ENCODE results near the gene ABL1.

The ABL1 gene

DNA sequence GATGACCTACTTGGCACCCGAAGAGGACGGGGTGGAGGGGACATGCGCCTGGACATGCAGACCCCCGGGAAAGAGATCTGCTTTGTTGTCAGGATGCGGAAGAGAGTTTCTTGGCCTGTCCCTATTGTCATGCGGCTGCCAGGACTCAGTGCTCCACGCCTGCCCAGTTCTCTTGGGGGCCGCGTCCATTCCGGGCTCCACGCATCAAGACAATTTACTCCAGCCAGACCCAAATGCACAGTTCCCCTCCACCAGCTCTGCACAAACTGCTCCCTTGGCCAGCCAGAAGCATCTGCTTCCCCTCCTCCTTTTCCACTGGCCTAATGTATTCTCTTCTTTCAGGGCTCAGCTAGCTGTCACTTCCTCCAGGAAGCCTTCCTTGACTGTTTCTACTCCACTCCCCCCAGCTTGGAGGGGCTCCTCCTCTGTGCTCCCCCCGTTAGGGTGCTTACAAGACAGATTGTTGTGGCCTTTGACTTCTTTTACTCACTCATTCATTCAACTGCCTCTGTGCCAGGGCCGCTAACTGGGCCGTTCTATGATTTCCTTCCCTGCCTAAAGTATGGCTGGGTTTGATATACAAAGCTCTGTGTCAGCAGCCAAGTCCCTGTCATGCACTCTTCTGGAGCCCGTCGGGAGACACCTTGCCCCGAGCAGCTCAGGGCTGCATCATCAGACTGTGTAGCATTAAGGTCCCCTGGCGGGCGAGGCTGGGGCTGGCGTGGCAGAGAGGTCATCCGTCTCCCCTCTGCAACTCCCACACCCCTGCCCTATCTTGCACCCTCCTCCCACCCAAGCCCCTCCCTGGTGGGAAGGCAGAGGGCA is 97.4 kb downstream of the ABL1 start:
- H3K4me1 ChIP-seq (ENCODE audit: control insufficient read depth, insufficient read depth, low read length): peaks cover 3% of the 10 kb centered on the region; the same call in 1 of the 2 replicates
- ChIA-PET CTCF (interaction anchor here (0.5 to 2.6 kb wide), 12 partner anchors 10 to 230 kb away, joined by 3 to 15 read pairs (median 5); no protein-coding TSS in a partner anchor), POLR2A (interaction anchor here (1.0 kb wide), 1 partner anchor 105 kb away, joined by 3 read pairs; no protein-coding TSS in a partner anchor)
- TF ChIP-seq EGR2 (tag by site-specific recombination; IDR thresholded peaks at IDR 0.05; ENCODE audit: low read depth) (0 out of 2 replicates have a peak, but pooled peaks have one; percentile 11), RBAK (tag by site-specific recombination; IDR thresholded peaks at IDR 0.05) (no peak), ZFHX2 (tag by site-specific recombination; conservative IDR thresholded peaks at IDR 0.05) (0 out of 2 replicates have a peak, but pooled peaks have one; percentile 9), ZNF701 (tag by site-specific recombination; IDR thresholded peaks at IDR 0.05) (no peak)
- TF ChIP-seq, protein P1, sequence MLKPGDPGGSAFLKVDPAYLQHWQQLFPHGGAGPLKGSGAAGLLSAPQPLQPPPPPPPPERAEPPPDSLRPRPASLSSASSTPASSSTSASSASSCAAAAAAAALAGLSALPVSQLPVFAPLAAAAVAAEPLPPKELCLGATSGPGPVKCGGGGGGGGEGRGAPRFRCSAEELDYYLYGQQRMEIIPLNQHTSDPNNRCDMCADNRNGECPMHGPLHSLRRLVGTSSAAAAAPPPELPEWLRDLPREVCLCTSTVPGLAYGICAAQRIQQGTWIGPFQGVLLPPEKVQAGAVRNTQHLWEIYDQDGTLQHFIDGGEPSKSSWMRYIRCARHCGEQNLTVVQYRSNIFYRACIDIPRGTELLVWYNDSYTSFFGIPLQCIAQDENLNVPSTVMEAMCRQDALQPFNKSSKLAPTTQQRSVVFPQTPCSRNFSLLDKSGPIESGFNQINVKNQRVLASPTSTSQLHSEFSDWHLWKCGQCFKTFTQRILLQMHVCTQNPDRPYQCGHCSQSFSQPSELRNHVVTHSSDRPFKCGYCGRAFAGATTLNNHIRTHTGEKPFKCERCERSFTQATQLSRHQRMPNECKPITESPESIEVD (tag by site-specific recombination; IDR thresholded peaks at IDR 0.05): no peak
- H3K36me3 ChIP-seq (ENCODE audit: control insufficient read depth in 2 of 2, insufficient read depth in 1 of 2, low read length in 2 of 2): no peaks in the 10 kb centered on the region
- H3K9me3 ChIP-seq (ENCODE audit: control insufficient read depth, insufficient read depth, low read depth, low read length): no peaks in the 10 kb centered on the region
- no peak overlapping the region for H3K4me3 ChIP-seq (ENCODE audit: low read depth, low read length)
- no peak overlapping the region for H3K27ac ChIP-seq (ENCODE audit: extremely low read depth, low read depth, low read length)

DNA sequence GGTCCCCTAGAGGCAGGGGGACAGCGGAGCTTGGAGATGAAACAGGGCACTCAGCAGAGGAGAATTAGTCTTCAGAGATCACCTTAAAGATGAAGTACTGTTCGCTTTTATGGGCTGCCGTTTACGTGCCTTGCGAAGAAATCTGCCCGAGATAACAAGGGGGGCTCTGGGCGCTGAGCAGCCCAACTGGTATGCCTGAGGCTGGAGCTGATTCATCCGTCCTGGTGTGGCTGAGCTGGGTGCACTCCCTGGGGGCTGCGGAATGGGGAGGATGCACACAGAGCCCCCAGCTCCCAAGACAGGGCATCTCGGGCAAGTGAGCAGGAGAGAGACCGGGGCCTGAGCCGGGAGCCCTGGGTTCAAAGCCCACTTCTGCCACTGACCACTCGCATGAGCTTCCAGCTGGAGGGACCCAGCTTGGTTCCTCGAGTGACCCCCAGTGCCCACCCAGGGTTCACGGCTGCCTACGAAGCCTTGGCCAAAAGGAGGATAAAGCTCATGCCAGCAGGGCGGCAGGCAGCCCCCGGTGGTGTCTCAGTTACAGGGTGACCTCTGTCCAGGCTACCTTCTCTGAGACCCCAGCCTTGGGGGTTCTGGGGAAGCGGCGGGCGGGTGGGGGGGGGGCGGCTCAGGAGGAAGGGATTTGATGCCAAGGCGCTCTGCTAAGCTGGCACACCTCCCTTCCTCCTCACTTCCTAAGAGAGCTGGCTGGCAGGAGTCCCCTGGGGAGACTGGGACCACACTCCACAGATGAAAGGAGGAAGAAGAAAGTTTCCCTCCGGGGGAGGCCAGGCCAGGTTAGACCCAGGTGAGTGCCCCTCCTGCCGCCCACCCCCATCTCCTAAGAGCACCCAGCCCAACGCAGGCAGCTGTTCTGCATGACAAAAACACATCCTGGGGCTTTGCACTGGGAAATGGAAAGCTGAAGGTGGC is 98.3 kb downstream of the ABL1 start:
- Histone ChIP-seq H3K36me3 (ENCODE audit: control insufficient read depth in 2 of 2, insufficient read depth in 1 of 2, low read length in 2 of 2) (no peaks in the 10 kb centered on the region), H3K4me1 (ENCODE audit: control insufficient read depth, insufficient read depth, low read length) (no peaks in the 10 kb centered on the region; the same call in 1 of the 2 replicates), H3K4me3 (ENCODE audit: low read depth, low read length) (no peak overlapping the region), H3K9me3 (ENCODE audit: control insufficient read depth, insufficient read depth, low read depth, low read length) (no peaks in the 10 kb centered on the region), H3K27ac (ENCODE audit: extremely low read depth, low read depth, low read length) (no peak overlapping the region)
- POLR2A ChIA-PET: interaction anchor here (0.6 to 1.0 kb wide), 2 partner anchors 104 to 223 kb away, joined by 3 read pairs; no protein-coding TSS in a partner anchor
- no peak for TF ChIP-seq ZNF510 (tag by site-specific recombination; IDR thresholded peaks at IDR 0.05; ENCODE audit: insufficient replicate concordance)
- TF ChIP-seq, protein P2, sequence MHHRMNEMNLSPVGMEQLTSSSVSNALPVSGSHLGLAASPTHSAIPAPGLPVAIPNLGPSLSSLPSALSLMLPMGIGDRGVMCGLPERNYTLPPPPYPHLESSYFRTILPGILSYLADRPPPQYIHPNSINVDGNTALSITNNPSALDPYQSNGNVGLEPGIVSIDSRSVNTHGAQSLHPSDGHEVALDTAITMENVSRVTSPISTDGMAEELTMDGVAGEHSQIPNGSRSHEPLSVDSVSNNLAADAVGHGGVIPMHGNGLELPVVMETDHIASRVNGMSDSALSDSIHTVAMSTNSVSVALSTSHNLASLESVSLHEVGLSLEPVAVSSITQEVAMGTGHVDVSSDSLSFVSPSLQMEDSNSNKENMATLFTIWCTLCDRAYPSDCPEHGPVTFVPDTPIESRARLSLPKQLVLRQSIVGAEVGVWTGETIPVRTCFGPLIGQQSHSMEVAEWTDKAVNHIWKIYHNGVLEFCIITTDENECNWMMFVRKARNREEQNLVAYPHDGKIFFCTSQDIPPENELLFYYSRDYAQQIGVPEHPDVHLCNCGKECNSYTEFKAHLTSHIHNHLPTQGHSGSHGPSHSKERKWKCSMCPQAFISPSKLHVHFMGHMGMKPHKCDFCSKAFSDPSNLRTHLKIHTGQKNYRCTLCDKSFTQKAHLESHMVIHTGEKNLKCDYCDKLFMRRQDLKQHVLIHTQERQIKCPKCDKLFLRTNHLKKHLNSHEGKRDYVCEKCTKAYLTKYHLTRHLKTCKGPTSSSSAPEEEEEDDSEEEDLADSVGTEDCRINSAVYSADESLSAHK (tag by site-specific recombination; IDR thresholded peaks at IDR 0.05): no peak
- TF ChIP-seq, protein P3, sequence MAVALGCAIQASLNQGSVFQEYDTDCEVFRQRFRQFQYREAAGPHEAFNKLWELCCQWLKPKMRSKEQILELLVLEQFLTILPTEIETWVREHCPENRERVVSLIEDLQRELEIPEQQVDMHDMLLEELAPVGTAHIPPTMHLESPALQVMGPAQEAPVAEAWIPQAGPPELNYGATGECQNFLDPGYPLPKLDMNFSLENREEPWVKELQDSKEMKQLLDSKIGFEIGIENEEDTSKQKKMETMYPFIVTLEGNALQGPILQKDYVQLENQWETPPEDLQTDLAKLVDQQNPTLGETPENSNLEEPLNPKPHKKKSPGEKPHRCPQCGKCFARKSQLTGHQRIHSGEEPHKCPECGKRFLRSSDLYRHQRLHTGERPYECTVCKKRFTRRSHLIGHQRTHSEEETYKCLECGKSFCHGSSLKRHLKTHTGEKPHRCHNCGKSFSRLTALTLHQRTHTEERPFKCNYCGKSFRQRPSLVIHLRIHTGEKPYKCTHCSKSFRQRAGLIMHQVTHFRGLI (tag by site-specific recombination; IDR thresholded peaks at IDR 0.05): peak; percentile 87
- TF ChIP-seq ZNF830 (tag by site-specific recombination; IDR thresholded peaks at IDR 0.05; ENCODE audit: low read depth): no peak
- TF ChIP-seq SALL2 (tag by site-specific recombination; IDR thresholded peaks at IDR 0.05; ENCODE audit: borderline replicate concordance): no peak
- no peak for TF ChIP-seq ZNF335 (tag by site-specific recombination; conservative IDR thresholded peaks at IDR 0.05)
- TF ChIP-seq, protein P4, sequence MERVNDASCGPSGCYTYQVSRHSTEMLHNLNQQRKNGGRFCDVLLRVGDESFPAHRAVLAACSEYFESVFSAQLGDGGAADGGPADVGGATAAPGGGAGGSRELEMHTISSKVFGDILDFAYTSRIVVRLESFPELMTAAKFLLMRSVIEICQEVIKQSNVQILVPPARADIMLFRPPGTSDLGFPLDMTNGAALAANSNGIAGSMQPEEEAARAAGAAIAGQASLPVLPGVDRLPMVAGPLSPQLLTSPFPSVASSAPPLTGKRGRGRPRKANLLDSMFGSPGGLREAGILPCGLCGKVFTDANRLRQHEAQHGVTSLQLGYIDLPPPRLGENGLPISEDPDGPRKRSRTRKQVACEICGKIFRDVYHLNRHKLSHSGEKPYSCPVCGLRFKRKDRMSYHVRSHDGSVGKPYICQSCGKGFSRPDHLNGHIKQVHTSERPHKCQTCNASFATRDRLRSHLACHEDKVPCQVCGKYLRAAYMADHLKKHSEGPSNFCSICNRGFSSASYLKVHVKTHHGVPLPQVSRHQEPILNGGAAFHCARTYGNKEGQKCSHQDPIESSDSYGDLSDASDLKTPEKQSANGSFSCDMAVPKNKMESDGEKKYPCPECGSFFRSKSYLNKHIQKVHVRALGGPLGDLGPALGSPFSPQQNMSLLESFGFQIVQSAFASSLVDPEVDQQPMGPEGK (tag by site-specific recombination; IDR thresholded peaks at IDR 0.05): peak; percentile 62
- TF ChIP-seq GLIS2 (tag by site-specific recombination; IDR thresholded peaks at IDR 0.05): peak; percentile 40; the same call in 1 of the 2 replicates
- TF ChIP-seq ZNF391 (tag by site-specific recombination; IDR thresholded peaks at IDR 0.05; ENCODE audit: borderline replicate concordance, low read depth): no peak
- peak; percentile 61 for TF ChIP-seq ZBTB8A (tag by site-specific recombination; IDR thresholded peaks at IDR 0.05)
- TF ChIP-seq, protein P5, sequence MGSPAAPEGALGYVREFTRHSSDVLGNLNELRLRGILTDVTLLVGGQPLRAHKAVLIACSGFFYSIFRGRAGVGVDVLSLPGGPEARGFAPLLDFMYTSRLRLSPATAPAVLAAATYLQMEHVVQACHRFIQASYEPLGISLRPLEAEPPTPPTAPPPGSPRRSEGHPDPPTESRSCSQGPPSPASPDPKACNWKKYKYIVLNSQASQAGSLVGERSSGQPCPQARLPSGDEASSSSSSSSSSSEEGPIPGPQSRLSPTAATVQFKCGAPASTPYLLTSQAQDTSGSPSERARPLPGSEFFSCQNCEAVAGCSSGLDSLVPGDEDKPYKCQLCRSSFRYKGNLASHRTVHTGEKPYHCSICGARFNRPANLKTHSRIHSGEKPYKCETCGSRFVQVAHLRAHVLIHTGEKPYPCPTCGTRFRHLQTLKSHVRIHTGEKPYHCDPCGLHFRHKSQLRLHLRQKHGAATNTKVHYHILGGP (tag by site-specific recombination; IDR thresholded peaks at IDR 0.05): no peak
- 0 out of 2 replicates have a peak, but pooled peaks have one; percentile 15 for TF ChIP-seq ZNF423 (tag by site-specific recombination; IDR thresholded peaks at IDR 0.05)
- 0 out of 2 replicates have a peak, but pooled peaks have one; percentile 8 for TF ChIP-seq ZIC2 (tag by site-specific recombination; IDR thresholded peaks at IDR 0.05)
- TF ChIP-seq ZBTB7A (tag by site-specific recombination; IDR thresholded peaks at IDR 0.05; ENCODE audit: low read depth): no peak
- CTCF ChIA-PET: interaction anchor here (0.5 to 2.6 kb wide), 14 partner anchors 10 to 395 kb away, joined by 3 to 15 read pairs (median 4); no protein-coding TSS in a partner anchor

All from HEK293 (cell line).